Peyer's patch (tissue), 4 donors: ENCODE measurements around the gene EPB41L4A. TPM values are rescaled to one million over a fixed set of nuclear protein-coding genes. Genes with fewer than 3 reads are reported as not detected.
"Not testable (repeated sequence)": the region's sequence is repeated elsewhere in the genome, so short reads cannot be mapped to it uniquely, and the experiment has no call there.

ENCODE experiments used
- DNase-seq, 3 donors: peaks; one replicate each; pipeline ENCODE4 v3.0.0-alpha.2; 2017 to 2019
- H3K27ac ChIP-seq, 4 donors: fragments of 200-600 bp; sonication (generic); one replicate each; pipeline ENCODE4 v1.5.1; 2016 to 2019
- H3K27me3 ChIP-seq, 2 donors: fragments of 200-600 bp; sonication (generic); one replicate each; pipeline ENCODE4 v1.5.1; 2019
- H3K36me3 ChIP-seq, 3 donors: fragments of 200-600 bp; sonication (generic); one replicate each; pipeline ENCODE4 v1.5.1; 2016 to 2019
- H3K4me1 ChIP-seq, 4 donors: fragments of 200-600 bp; sonication (generic); one replicate each; pipeline ENCODE4 v1.5.1; 2016 to 2019
- H3K4me3 ChIP-seq, 4 donors: fragments of 200-600 bp; sonication (generic); 1 replicate in 3 of 4; 2 replicates in 1 of 4; pipeline ENCODE4 v1.5.1; 2016 to 2019; ENCODE audit warnings: mild to moderate bottlenecking in 1 of 4
- H3K9me3 ChIP-seq, 4 donors: fragments of 200-600 bp; sonication (generic); one replicate each; pipeline ENCODE4 v1.5.1; 2016 to 2019; ENCODE audit warnings: mild to moderate bottlenecking in 1 of 4
- CTCF ChIP-seq, 6 experiments: fragments of 450-650 bp in 4 of 6; fragments of 200-600 bp in 2 of 6; sonication (generic) in 1 of 6; IDR thresholded peaks; one replicate each; pipeline ENCODE4 v1.5.1; 2017 to 2019; ENCODE audit warnings: antibody characterized with exemption in 6 of 6, mild to moderate bottlenecking in 3 of 6, moderate library complexity in 1 of 6
- POLR2A ChIP-seq, 2 donors: fragments of 450-650 bp; IDR thresholded peaks; one replicate each; pipeline ENCODE4 v1.5.1; 2017; ENCODE audit warnings: antibody characterized with exemption in 2 of 2, mild to moderate bottlenecking in 2 of 2, moderate library complexity in 2 of 2
- total RNA-seq, 4 donors: library from RNA; depleted of rRNA; stranded (reverse); fragments of >200 nt; gene quantifications; one replicate each; pipeline ENCODE4 v1.1.0, GENCODE V29; 2016

The EPB41L4A gene
- total RNA-seq, 4 donors from 2014 or later: 3.3 to 28.9 (median 9.0) TPM

GRCh38 chr5:112227911-112228631, 191.0 kb downstream of the EPB41L4A start:
- no peaks in the 10 kb centered on the region for H3K36me3 ChIP-seq
- TF ChIP-seq POLR2A (IDR thresholded peaks at IDR 0.05): no peak
- no peak for TF ChIP-seq CTCF (IDR thresholded peaks at IDR 0.05)

GRCh38 chr5:112226215-112226614, 192.9 kb downstream of the EPB41L4A start:
- Histone ChIP-seq H3K36me3 (no peaks in the 10 kb centered on the region), H3K27ac (no peak overlapping the region), H3K4me1 (peaks cover 0 to 8% (median 2%) of the 10 kb centered on the region in 4 donors), H3K9me3 (no peaks in the 10 kb centered on the region), H3K27me3 (no peaks in the 10 kb centered on the region), H3K4me3 (no peak overlapping the region)
- DNase-seq: no peak
- TF ChIP-seq CTCF (IDR thresholded peaks at IDR 0.05): no peak
- TF ChIP-seq POLR2A (IDR thresholded peaks at IDR 0.05): no peak

More at GRCh38 chr5:112227911-112228631, 191.0 kb downstream of the EPB41L4A start:
- DNase-seq: no peak
- Histone ChIP-seq H3K9me3 (no peaks in the 10 kb centered on the region), H3K4me3 (no peak overlapping the region), H3K27ac (no peak overlapping the region), H3K4me1 (peaks cover 0 to 6% (median 0%) of the 10 kb centered on the region in 4 donors), H3K27me3 (no peaks in the 10 kb centered on the region)

- not testable (repeated sequence) for H3K27ac ChIP-seq, H3K9me3 ChIP-seq, H3K36me3 ChIP-seq, H3K4me1 ChIP-seq, DNase-seq, H3K27me3 ChIP-seq, H3K4me3 ChIP-seq
These were observed 196.1 kb downstream of the EPB41L4A start for GRCh38 chr5:112222997-112223396.

- peaks cover 0 to 9% (median 2%) of the 10 kb centered on the region in 4 donors for H3K4me1 ChIP-seq
- DNase-seq: no peak
These were observed 197.9 kb downstream of the EPB41L4A start for GRCh38 chr5:112221128-112221527.

GRCh38 chr5:112219000-112219399, 200.1 kb downstream of the EPB41L4A start:
- no peaks in the 10 kb centered on the region for H3K36me3 ChIP-seq
- H3K4me1 ChIP-seq: peaks cover 0 to 9% (median 2%) of the 10 kb centered on the region in 4 donors
- TF ChIP-seq CTCF (IDR thresholded peaks at IDR 0.05) (no peak), POLR2A (IDR thresholded peaks at IDR 0.05) (no peak)
- no peak overlapping the region for H3K4me3 ChIP-seq
- no peak for DNase-seq
- H3K27ac ChIP-seq: no peak overlapping the region
- H3K9me3 ChIP-seq: no peaks in the 10 kb centered on the region
- H3K27me3 ChIP-seq: no peaks in the 10 kb centered on the region

More at GRCh38 chr5:112221128-112221527, 197.9 kb downstream of the EPB41L4A start:
- H3K36me3 ChIP-seq: no peaks in the 10 kb centered on the region
- H3K4me3 ChIP-seq: no peak overlapping the region
- TF ChIP-seq CTCF (IDR thresholded peaks at IDR 0.05) (no peak), POLR2A (IDR thresholded peaks at IDR 0.05) (no peak)
- H3K27me3 ChIP-seq: no peaks in the 10 kb centered on the region
- H3K27ac ChIP-seq: no peak overlapping the region
- H3K9me3 ChIP-seq: no peaks in the 10 kb centered on the region

GRCh38 chr5:112217843-112218579, 201.1 kb downstream of the EPB41L4A start:
- Histone ChIP-seq H3K9me3 (no peaks in the 10 kb centered on the region), H3K36me3 (no peaks in the 10 kb centered on the region), H3K27ac (no peak overlapping the region), H3K4me1 (peaks cover 0 to 9% (median 2%) of the 10 kb centered on the region in 4 donors), H3K27me3 (no peaks in the 10 kb centered on the region), H3K4me3 (no peak overlapping the region)
- no peak for DNase-seq
- TF ChIP-seq CTCF (IDR thresholded peaks at IDR 0.05) (no peak), POLR2A (IDR thresholded peaks at IDR 0.05) (no peak)
